ENCODE data around the gene TP53I13.
A peak's percentile ranks its signal among the peaks of the same experiment; 100 is the strongest.

Gene TP53I13

DNA sequence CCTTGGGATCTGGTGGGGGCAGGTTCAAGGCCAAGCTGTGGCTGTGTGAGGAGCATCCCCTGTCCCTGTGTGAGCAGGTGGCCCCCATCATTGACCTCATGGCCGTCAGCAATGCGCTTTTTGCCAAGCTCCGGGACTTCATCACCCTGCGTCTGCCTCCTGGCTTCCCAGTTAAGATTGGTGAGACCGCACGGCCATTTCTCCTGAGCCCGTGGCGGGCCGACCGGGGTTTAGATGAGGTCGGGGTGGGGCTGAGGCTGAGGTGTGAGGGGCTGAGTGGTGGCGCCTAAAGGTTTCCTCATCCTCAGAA is 43.5 kb downstream of the TP53I13 start:
- peaks cover 11% of the 10 kb centered on the region for H3K27me3 ChIP-seq (ENCODE audit: control insufficient read depth, insufficient read depth, low read length)
- no peak overlapping the region for H3K4me3 ChIP-seq (ENCODE audit: low read length)
- peaks cover 9% of the 10 kb centered on the region; the same call in 1 of the 2 replicates for H3K4me1 ChIP-seq (ENCODE audit: control insufficient read depth, insufficient read depth, low read length)
- no peaks in the 10 kb centered on the region for H3K9me3 ChIP-seq (ENCODE audit: control insufficient read depth, insufficient read depth, low read length)
- H3K27ac ChIP-seq (ENCODE audit: low read length), result no peak overlapping the region
- DNase-seq (ENCODE audit: low read depth, low spot score), result no peak
- H3K36me3 ChIP-seq (ENCODE audit: control insufficient read depth, insufficient read depth, low read length), result peaks cover 6% of the 10 kb centered on the region; the same call in 1 of the 2 replicates
- WGBS (ENCODE audit: insufficient coverage, insufficient read length), result no CpG with 5 or more reads among the region's 12 CpGs

GRCh38 chr17:29612404-29613280 is 44.1 kb downstream of the TP53I13 start:
- WGBS (ENCODE audit: insufficient coverage, insufficient read length), result no CpG with 5 or more reads among the region's 85 CpGs
- Histone ChIP-seq H3K4me3 (ENCODE audit: low read length) (no peak overlapping the region), H3K36me3 (ENCODE audit: control insufficient read depth, insufficient read depth, low read length) (peaks cover 4% of the 10 kb centered on the region; the same call in 1 of the 2 replicates), H3K9me3 (ENCODE audit: control insufficient read depth, insufficient read depth, low read length) (no peaks in the 10 kb centered on the region), H3K27me3 (ENCODE audit: control insufficient read depth, insufficient read depth, low read length) (peaks cover 14% of the 10 kb centered on the region), H3K27ac (ENCODE audit: low read length) (no peak overlapping the region), H3K4me1 (ENCODE audit: control insufficient read depth, insufficient read depth, low read length) (peaks cover 13% of the 10 kb centered on the region; the same call in 1 of the 2 replicates)
- DNase-seq (ENCODE audit: low read depth, low spot score), result no peak

- H3K27me3 ChIP-seq (ENCODE audit: control insufficient read depth, insufficient read depth, low read length), result peaks cover 14% of the 10 kb centered on the region
- peaks cover 13% of the 10 kb centered on the region; the same call in 1 of the 2 replicates for H3K4me1 ChIP-seq (ENCODE audit: control insufficient read depth, insufficient read depth, low read length)
- DNase-seq (ENCODE audit: low read depth, low spot score), result no peak
- peaks cover 4% of the 10 kb centered on the region; the same call in 1 of the 2 replicates for H3K36me3 ChIP-seq (ENCODE audit: control insufficient read depth, insufficient read depth, low read length)
- peak overlapping the region; percentile 2; the same call in 1 of the 2 replicates for H3K4me3 ChIP-seq (ENCODE audit: low read length)
- H3K27ac ChIP-seq (ENCODE audit: low read length), result no peak overlapping the region
- WGBS (ENCODE audit: insufficient coverage, insufficient read length), result no CpG with 5 or more reads among the region's 50 CpGs
- H3K9me3 ChIP-seq (ENCODE audit: control insufficient read depth, insufficient read depth, low read length), result no peaks in the 10 kb centered on the region
Measured at GRCh38 chr17:29613352-29613837, 44.9 kb downstream of the TP53I13 start.

DNA sequence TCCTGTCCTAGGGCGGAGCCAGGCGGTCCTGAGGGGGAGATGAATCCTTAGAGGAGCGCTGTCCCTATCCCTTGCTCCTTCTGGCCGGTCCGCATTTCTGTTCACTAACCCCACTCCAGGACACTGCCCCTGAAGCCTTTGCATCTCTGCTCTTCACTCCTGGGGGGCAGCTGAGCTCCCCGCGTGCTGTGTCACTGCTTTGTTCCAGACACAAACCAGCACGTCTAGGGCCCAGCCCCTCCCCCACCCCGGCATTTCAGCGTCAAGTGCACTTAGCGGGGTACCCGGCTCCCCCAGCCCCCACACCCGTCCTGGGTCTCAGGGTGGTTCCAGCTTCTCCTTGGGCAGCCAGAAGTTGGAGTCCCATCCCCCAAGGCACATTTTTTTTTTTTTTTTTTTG is 45.4 kb downstream of the TP53I13 start:
- Histone ChIP-seq H3K27me3 (ENCODE audit: control insufficient read depth, insufficient read depth, low read length) (peaks cover 14% of the 10 kb centered on the region), H3K36me3 (ENCODE audit: control insufficient read depth, insufficient read depth, low read length) (peaks cover 4% of the 10 kb centered on the region; the same call in 1 of the 2 replicates), H3K4me3 (ENCODE audit: low read length) (peak overlapping the region; percentile 2; the same call in 1 of the 2 replicates), H3K9me3 (ENCODE audit: control insufficient read depth, insufficient read depth, low read length) (no peaks in the 10 kb centered on the region), H3K27ac (ENCODE audit: low read length) (no peak overlapping the region), H3K4me1 (ENCODE audit: control insufficient read depth, insufficient read depth, low read length) (peaks cover 15% of the 10 kb centered on the region; the same call in 1 of the 2 replicates)
- no peak for DNase-seq (ENCODE audit: low read depth, low spot score)
- no CpG with 5 or more reads among the region's 13 CpGs for WGBS (ENCODE audit: insufficient coverage, insufficient read length)

DNA sequence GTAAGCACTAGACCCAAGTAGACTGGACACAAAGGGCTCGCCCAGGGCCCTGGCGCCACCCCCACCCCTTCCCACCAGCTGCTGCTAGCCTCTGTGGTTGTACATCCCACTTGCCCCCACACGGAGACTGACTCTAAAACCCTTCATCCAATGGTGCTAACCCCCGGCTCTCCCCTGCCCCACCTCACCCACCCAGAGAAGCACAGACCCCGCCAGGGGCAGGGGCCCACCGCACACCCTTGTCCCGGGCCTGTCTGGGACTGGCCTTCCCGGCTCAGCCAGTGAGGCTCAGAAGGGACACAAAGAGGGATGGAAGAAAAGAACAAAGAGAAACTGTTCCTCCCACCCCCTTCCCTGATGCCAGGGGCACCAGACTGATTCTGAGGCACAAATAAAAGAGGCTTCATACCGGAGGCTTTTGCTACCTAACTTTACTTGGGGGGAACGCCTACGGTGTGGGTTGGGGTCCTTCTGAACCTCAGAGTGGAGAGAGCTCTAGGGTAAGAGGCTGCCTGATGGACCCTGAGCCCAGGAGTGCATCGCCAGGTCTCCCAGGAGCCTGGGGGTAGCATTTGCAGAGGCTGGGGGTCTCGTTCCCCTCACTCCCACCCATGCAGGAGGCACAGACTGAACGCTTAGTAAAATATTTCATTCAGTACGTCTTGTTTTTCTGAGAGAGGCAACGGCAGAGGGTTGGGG is 46.0 kb downstream of the TP53I13 start:
- no CpG with 5 or more reads among the region's 16 CpGs for WGBS (ENCODE audit: insufficient coverage, insufficient read length)
- peaks cover 17% of the 10 kb centered on the region for H3K4me1 ChIP-seq (ENCODE audit: control insufficient read depth, insufficient read depth, low read length)
- H3K27ac ChIP-seq (ENCODE audit: low read length), result no peak overlapping the region

GRCh38 chr17:29615048-29615385 is 46.5 kb downstream of the TP53I13 start:
- peak overlapping the region; percentile 11; the same call in 1 of the 2 replicates for H3K4me3 ChIP-seq (ENCODE audit: low read length)
- H3K27me3 ChIP-seq (ENCODE audit: control insufficient read depth, insufficient read depth, low read length), result peaks cover 14% of the 10 kb centered on the region
- peaks cover 4% of the 10 kb centered on the region; the same call in 1 of the 2 replicates for H3K36me3 ChIP-seq (ENCODE audit: control insufficient read depth, insufficient read depth, low read length)
- no CpG with 5 or more reads among the region's 15 CpGs for WGBS (ENCODE audit: insufficient coverage, insufficient read length)
- no peak for DNase-seq (ENCODE audit: low read depth, low spot score)
- H3K9me3 ChIP-seq (ENCODE audit: control insufficient read depth, insufficient read depth, low read length), result no peaks in the 10 kb centered on the region
- H3K27ac ChIP-seq (ENCODE audit: low read length), result no peak overlapping the region
- H3K4me1 ChIP-seq (ENCODE audit: control insufficient read depth, insufficient read depth, low read length), result peaks cover 17% of the 10 kb centered on the region

More for the DNA sequence above, 46.0 kb downstream of the TP53I13 start:
- Histone ChIP-seq H3K9me3 (ENCODE audit: control insufficient read depth, insufficient read depth, low read length) (no peaks in the 10 kb centered on the region), H3K4me3 (ENCODE audit: low read length) (no peak overlapping the region), H3K27me3 (ENCODE audit: control insufficient read depth, insufficient read depth, low read length) (peaks cover 14% of the 10 kb centered on the region), H3K36me3 (ENCODE audit: control insufficient read depth, insufficient read depth, low read length) (peaks cover 4% of the 10 kb centered on the region; the same call in 1 of the 2 replicates)
- DNase-seq (ENCODE audit: low read depth, low spot score), result no peak

GRCh38 chr17:29615492-29616299 is 47.2 kb downstream of the TP53I13 start:
- H3K4me1 ChIP-seq (ENCODE audit: control insufficient read depth, insufficient read depth, low read length), result peaks cover 17% of the 10 kb centered on the region
- no peaks in the 10 kb centered on the region for H3K9me3 ChIP-seq (ENCODE audit: control insufficient read depth, insufficient read depth, low read length)
- peak overlapping the region; percentile 43; the same call in 1 of the 2 replicates for H3K4me3 ChIP-seq (ENCODE audit: low read length)
- peaks cover 4% of the 10 kb centered on the region; the same call in 1 of the 2 replicates for H3K36me3 ChIP-seq (ENCODE audit: control insufficient read depth, insufficient read depth, low read length)
- peaks cover 14% of the 10 kb centered on the region for H3K27me3 ChIP-seq (ENCODE audit: control insufficient read depth, insufficient read depth, low read length)
- WGBS (ENCODE audit: insufficient coverage, insufficient read length), result no CpG with 5 or more reads among the region's 74 CpGs
- no peak overlapping the region for H3K27ac ChIP-seq (ENCODE audit: low read length)
- DNase-seq (ENCODE audit: low read depth, low spot score), result no peak

DNA sequence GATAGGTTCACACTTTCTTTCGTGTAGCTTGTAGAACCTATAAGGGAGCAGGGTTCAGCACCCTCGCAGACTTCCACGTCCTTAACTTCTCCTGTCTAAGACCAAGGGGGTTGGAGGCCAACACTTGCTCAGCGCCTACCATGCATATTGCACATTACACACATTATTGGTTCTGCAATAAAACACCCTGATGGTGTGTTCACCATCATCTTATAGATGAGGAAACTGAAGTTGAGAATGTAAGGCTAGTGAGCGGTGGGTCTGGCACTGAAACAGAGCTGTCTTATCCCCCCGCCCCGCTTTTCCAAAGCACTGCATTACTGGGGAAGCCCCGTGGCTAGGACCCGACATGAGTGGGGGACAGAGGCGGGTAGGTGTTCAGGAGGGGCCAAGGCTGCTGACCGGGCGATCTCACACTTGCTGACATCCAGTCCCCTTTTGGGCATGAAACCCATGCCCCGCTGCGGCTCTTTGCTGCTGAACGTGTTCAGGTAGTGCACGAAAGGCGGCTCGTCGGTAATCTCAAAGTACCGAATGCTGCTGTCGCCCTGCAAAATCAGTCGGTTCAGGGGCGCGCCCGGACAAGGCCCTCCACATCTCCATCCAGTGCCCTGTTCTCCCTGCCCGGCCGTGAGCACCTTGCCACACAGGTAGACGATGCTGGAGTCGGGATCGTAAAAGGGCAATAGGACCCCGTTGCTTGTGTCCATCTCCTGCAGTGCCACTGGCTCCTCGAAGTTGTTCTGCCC is 48.0 kb downstream of the TP53I13 start:
- Histone ChIP-seq H3K36me3 (ENCODE audit: control insufficient read depth, insufficient read depth, low read length) (peaks cover 4% of the 10 kb centered on the region; the same call in 1 of the 2 replicates), H3K4me1 (ENCODE audit: control insufficient read depth, insufficient read depth, low read length) (peaks cover 17% of the 10 kb centered on the region), H3K9me3 (ENCODE audit: control insufficient read depth, insufficient read depth, low read length) (no peaks in the 10 kb centered on the region), H3K27ac (ENCODE audit: low read length) (no peak overlapping the region), H3K27me3 (ENCODE audit: control insufficient read depth, insufficient read depth, low read length) (peaks cover 14% of the 10 kb centered on the region), H3K4me3 (ENCODE audit: low read length) (peak overlapping the region; percentile 43; the same call in 1 of the 2 replicates)
- no CpG with 5 or more reads among the region's 32 CpGs for WGBS (ENCODE audit: insufficient coverage, insufficient read length)
- DNase-seq (ENCODE audit: low read depth, low spot score), result no peak

DNA sequence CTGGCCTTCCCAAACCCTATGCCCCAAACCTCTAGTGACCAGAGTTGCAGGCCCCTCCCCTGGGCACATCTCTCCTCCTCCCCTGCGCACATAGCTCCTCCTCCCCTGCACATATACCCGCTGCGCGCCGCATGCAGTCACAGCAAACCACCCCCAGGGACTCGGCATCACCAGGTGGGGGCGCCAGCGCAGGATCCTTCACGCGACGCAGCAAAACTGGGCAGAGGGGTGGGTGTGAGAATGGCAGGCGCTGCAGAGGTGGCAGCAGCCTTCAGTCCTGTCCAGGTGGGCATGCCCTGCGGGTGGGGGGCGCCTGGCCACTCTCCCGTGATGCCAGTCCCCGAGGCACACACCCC is 48.6 kb downstream of the TP53I13 start:
- Histone ChIP-seq H3K4me1 (ENCODE audit: control insufficient read depth, insufficient read depth, low read length) (peaks cover 17% of the 10 kb centered on the region), H3K27ac (ENCODE audit: low read length) (no peak overlapping the region), H3K27me3 (ENCODE audit: control insufficient read depth, insufficient read depth, low read length) (peaks cover 17% of the 10 kb centered on the region), H3K36me3 (ENCODE audit: control insufficient read depth, insufficient read depth, low read length) (peaks cover 4% of the 10 kb centered on the region; the same call in 1 of the 2 replicates), H3K4me3 (ENCODE audit: low read length) (peak overlapping the region; percentile 26; the same call in 1 of the 2 replicates), H3K9me3 (ENCODE audit: control insufficient read depth, insufficient read depth, low read length) (no peaks in the 10 kb centered on the region)
- no peak for DNase-seq (ENCODE audit: low read depth, low spot score)
- no CpG with 5 or more reads among the region's 16 CpGs for WGBS (ENCODE audit: insufficient coverage, insufficient read length)
